ENCODE results near the gene CSAD. TPM values are rescaled to one million over a fixed set of nuclear protein-coding genes. Genes with fewer than 3 reads are reported as not detected.
"Not testable (repeated sequence)": the region's sequence is repeated elsewhere in the genome, so short reads cannot be mapped to it uniquely, and the experiment has no call there.

Gene CSAD
- polyA plus RNA-seq, 1 experiment = 18.9 TPM

DNA sequence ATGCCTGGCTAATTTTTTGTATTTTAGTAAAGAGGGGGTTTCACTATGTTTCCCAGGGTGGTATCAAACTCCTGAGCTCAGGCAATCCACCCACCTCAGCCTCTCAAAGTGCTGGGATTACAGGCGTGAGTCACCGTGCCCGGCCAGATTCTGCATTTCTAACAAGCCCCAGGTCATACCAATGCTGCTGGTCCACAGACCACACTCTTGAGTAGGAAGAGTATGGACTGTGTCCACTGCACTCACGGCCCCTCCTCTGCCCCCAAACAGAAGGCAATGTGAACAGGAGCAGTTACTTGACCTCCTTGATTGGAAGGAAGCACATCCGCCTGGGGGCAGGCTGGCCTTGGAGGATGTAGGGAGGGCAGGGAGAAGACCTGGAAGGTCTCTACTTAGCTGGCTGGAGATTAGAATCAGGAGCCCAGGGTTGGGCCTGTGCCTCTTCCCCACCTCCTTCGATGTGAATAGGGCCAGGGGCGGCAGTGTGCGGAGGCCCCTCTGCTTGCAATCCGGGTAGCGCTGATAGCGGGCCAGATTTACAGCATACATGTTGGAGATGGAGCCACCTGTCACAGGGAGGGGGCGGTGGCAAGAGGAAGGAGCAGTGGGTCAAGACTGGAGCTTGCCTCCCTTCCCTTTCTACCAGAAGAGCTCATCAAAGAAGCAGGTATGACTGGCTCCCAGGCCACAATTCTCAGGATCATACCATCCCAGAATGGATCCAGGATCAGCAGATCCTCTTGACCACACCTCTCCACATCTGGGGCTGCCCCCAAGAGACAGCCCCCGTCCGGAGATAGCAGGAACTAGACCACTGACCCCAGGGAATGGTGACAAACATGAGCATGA, 9.6 kb downstream of the CSAD start:
- ChIA-PET CTCF (interaction anchor here (4.2 kb wide), 1 partner anchor 12 kb away, joined by 47 read pairs; no protein-coding TSS in a partner anchor), POLR2A (interaction anchor here (1.5 kb wide), 1 partner anchor 9 kb away, joined by 3 read pairs; no protein-coding TSS in a partner anchor)
- H3K4me3 ChIP-seq (ENCODE audit: low read depth, low read length) = no peak overlapping the region
- DNase-seq (ENCODE audit: low read depth, low spot score) = no peak
- H3K9me3 ChIP-seq (ENCODE audit: control insufficient read depth, insufficient read depth, low read length) = no peaks in the 10 kb centered on the region
- no peaks in the 10 kb centered on the region for H3K27me3 ChIP-seq (ENCODE audit: control insufficient read depth, insufficient read depth, low read length)
- TF ChIP-seq, protein P1, sequence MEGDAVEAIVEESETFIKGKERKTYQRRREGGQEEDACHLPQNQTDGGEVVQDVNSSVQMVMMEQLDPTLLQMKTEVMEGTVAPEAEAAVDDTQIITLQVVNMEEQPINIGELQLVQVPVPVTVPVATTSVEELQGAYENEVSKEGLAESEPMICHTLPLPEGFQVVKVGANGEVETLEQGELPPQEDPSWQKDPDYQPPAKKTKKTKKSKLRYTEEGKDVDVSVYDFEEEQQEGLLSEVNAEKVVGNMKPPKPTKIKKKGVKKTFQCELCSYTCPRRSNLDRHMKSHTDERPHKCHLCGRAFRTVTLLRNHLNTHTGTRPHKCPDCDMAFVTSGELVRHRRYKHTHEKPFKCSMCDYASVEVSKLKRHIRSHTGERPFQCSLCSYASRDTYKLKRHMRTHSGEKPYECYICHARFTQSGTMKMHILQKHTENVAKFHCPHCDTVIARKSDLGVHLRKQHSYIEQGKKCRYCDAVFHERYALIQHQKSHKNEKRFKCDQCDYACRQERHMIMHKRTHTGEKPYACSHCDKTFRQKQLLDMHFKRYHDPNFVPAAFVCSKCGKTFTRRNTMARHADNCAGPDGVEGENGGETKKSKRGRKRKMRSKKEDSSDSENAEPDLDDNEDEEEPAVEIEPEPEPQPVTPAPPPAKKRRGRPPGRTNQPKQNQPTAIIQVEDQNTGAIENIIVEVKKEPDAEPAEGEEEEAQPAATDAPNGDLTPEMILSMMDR (IDR thresholded peaks at IDR 0.05; ENCODE audit: low read depth, low read length) = no peak
- no peak overlapping the region for H3K27ac ChIP-seq (ENCODE audit: low read depth, low read length)

DNA sequence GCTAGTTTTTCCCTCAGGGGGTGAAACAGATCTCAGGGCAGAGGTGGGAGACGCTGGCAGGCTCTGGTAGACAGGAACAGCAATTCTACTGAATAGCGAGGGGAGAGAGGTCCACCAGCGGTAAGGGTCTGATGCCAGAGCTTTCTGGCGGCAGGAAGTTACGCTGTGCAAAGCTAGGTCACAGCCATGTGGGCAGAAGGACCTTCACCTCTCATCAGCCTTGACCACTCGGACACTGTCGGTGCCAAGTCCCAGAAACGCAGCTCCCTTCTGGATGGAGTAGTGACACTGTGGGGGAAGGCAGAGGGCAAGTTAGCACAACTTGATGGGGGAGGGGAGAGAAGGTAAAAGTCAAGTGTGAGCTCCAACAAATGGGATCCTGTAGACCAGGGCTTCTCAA, 10.5 kb downstream of the CSAD start:
- CTCF ChIA-PET = interaction anchor here (4.2 kb wide), 1 partner anchor 11 kb away, joined by 47 read pairs; no protein-coding TSS in a partner anchor
- TF ChIP-seq, protein P1 (IDR thresholded peaks at IDR 0.05; ENCODE audit: low read depth, low read length) = no peak
- POLR2A ChIA-PET = no interaction called here
- no peak for DNase-seq (ENCODE audit: low read depth, low spot score)
- Histone ChIP-seq H3K27ac (ENCODE audit: low read depth, low read length) (no peak overlapping the region), H3K4me3 (ENCODE audit: low read depth, low read length) (no peak overlapping the region), H3K9me3 (ENCODE audit: control insufficient read depth, insufficient read depth, low read length) (no peaks in the 10 kb centered on the region), H3K27me3 (ENCODE audit: control insufficient read depth, insufficient read depth, low read length) (no peaks in the 10 kb centered on the region)

DNA sequence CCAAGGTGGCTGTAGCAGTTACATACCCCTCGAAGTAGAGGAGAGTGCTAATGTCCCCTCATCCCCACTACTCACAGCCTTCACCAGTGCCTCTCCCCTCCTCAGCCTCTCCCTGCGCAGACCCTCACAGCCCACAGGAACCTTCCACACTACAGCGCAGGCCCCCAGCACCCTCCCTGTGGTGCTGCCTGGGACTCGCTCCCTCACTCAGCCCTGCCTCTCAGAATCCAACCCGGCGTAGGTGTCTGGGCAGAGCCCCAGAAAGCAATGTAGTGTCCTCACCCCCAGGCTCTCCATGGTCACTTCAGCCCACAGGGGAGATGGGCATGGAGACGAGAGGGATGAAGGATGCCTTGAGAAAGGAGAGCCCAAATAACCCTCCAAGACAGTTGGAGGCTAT, 11.1 kb downstream of the CSAD start:
- Histone ChIP-seq H3K27ac (ENCODE audit: low read depth, low read length) (no peak overlapping the region), H3K27me3 (ENCODE audit: control insufficient read depth, insufficient read depth, low read length) (no peaks in the 10 kb centered on the region), H3K9me3 (ENCODE audit: control insufficient read depth, insufficient read depth, low read length) (no peaks in the 10 kb centered on the region), H3K4me3 (ENCODE audit: low read depth, low read length) (no peak overlapping the region)
- TF ChIP-seq, protein P1 (IDR thresholded peaks at IDR 0.05; ENCODE audit: low read depth, low read length) = no peak
- DNase-seq (ENCODE audit: low read depth, low spot score) = no peak
- POLR2A ChIA-PET = no interaction called here
- CTCF ChIA-PET = interaction anchor here (4.2 kb wide), 1 partner anchor 10 kb away, joined by 47 read pairs; no protein-coding TSS in a partner anchor

DNA sequence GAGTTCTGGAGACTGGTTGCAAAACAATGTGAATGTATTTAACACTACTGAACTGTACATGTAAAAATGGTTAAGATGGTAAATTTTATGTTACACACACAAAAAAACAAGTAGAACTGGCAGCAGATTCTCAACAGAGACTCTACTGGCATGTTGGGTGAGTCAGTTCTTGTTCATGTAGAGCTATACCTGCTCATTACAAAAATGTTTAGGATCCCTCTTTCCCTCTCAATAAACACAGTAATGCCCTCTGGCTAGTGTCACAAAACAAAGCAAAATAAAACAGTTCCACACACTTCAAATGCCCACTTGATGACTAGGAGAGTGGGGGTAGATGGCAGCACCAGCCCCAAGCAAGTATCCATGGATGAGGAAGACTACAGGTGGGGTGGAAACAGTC, 13.9 kb downstream of the CSAD start:
- ChIA-PET POLR2A (no interaction called here), CTCF (no interaction called here)
- H3K27ac ChIP-seq (ENCODE audit: low read depth, low read length) = no peak overlapping the region
- no peak for DNase-seq (ENCODE audit: low read depth, low spot score)
- TF ChIP-seq, protein P1 (IDR thresholded peaks at IDR 0.05; ENCODE audit: low read depth, low read length) = no peak
- no peak overlapping the region for H3K4me3 ChIP-seq (ENCODE audit: low read depth, low read length)
- H3K9me3 ChIP-seq (ENCODE audit: control insufficient read depth, insufficient read depth, low read length) = no peaks in the 10 kb centered on the region
- no peaks in the 10 kb centered on the region for H3K27me3 ChIP-seq (ENCODE audit: control insufficient read depth, insufficient read depth, low read length)

DNA sequence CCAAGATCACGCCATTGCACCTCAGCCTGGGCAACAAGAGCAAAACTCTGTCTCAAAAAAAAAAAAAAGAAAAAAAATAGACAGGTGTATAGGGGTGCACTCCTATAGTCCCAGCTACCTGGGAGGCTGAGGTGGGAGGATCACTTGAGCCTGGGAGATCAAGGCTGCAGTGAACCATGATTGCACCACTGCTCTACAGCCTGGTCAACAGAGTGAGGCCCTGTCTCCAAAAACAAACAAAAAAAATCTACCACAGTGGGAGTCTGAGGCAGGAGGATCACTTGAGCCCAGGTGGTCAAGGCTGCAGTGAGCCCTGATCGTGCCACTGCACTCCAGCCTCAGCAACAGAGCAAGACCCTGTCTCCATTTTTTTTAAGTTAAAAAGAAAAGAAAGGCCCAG, 17.7 kb downstream of the CSAD start:
- CTCF ChIA-PET = interaction anchor here (0.6 kb wide), 1 partner anchor 29 kb away, joined by 3 read pairs; no protein-coding TSS in a partner anchor
- DNase-seq (ENCODE audit: low read depth, low spot score); POLR2A ChIA-PET; H3K4me3 ChIP-seq (ENCODE audit: low read depth, low read length); H3K27ac ChIP-seq (ENCODE audit: low read depth, low read length); H3K9me3 ChIP-seq (ENCODE audit: control insufficient read depth, insufficient read depth, low read length); H3K27me3 ChIP-seq (ENCODE audit: control insufficient read depth, insufficient read depth, low read length): not testable (repeated sequence)
